ENCODE results near the gene POU6F1. TPM values are rescaled to one million over a fixed set of nuclear protein-coding genes. Genes with fewer than 3 reads are reported as not detected.
"Not testable (repeated sequence)": the region's sequence is repeated elsewhere in the genome, so short reads cannot be mapped to it uniquely, and the experiment has no call there.

POU6F1 gene
- total and polyA plus RNA-seq, 2 of the 8 experiments (the other 6 are each of a cell fraction or from before 2014, with no cell fraction given), result 5.6 to 8.7 TPM

GRCh38 chr12:51227962-51228361, 10.1 kb upstream of the POU6F1 start (continued):
- TF ChIP-seq FOSL1 (IDR thresholded peaks at IDR 0.05; ENCODE audit: insufficient read depth, low read depth, low read length) (no peak), EZH2 (IDR thresholded peaks at IDR 0.05; ENCODE audit: low read depth, low read length, severe bottlenecking) (no peak), GABPA (IDR thresholded peaks at IDR 0.05; ENCODE audit: borderline replicate concordance, insufficient read depth, low read length) (no peak), RXRA (IDR thresholded peaks at IDR 0.05; ENCODE audit: insufficient read depth, low read depth, low read length) (no peak), SAP30 (IDR thresholded peaks at IDR 0.05; ENCODE audit: insufficient read depth, insufficient replicate concordance, low read length) (no peak), PHF8 (conservative IDR thresholded peaks at IDR 0.05; ENCODE audit: low read depth, low read length) (no peak)

GRCh38 chr12:51227112-51227511, 9.2 kb upstream of the POU6F1 start:
- not testable (repeated sequence) for H4K5ac ChIP-seq (ENCODE audit: insufficient read length, low read depth, low read length); H3K4me2 ChIP-seq (ENCODE audit: insufficient read depth in 1 of 2, low read depth in 2 of 2, low read length in 2 of 2); H2BK5ac ChIP-seq (ENCODE audit: low read depth, low read length); FAIRE-seq; H3K18ac ChIP-seq (ENCODE audit: extremely low read depth, low read length); H2AFZ ChIP-seq (ENCODE audit: low read length); H2BK120ac ChIP-seq (replicated peaks; ENCODE audit: low read depth, low read length); H2BK15ac ChIP-seq (ENCODE audit: low read length); H3K9ac ChIP-seq (replicated peaks in 1 of 4; ENCODE audit: extremely low read depth in 1 of 4, low read depth in 3 of 4, low read length in 3 of 4); H2BK12ac ChIP-seq (ENCODE audit: low read depth, low read length); H3K4me3 ChIP-seq (ENCODE audit: extremely low read depth in 1 of 4, insufficient read depth in 2 of 4, low read depth in 3 of 4, low read length in 4 of 4); H2BK20ac ChIP-seq (ENCODE audit: low read length); H3K36me3 ChIP-seq (ENCODE audit: control insufficient read depth in 2 of 4, insufficient read depth in 4 of 4, low read length in 3 of 4); H3K9me3 ChIP-seq (ENCODE audit: insufficient read depth in 2 of 2, low read depth in 1 of 2, low read length in 1 of 2); H3K79me2 ChIP-seq (ENCODE audit: control insufficient read depth in 1 of 2, insufficient read depth in 2 of 2, low read length in 2 of 2); DNase-seq (ENCODE audit: low read depth in 1 of 2, low spot score in 2 of 2); H3K23ac ChIP-seq (ENCODE audit: insufficient read length); H3K23me2 ChIP-seq (ENCODE audit: low read depth, low read length); H3K27ac ChIP-seq (ENCODE audit: low read depth, low read length); H3K4ac ChIP-seq (replicated peaks; ENCODE audit: insufficient read length, low read depth, low read length); H4K91ac ChIP-seq (replicated peaks; ENCODE audit: insufficient read length, low read length); H3K14ac ChIP-seq (ENCODE audit: insufficient read length); H4K8ac ChIP-seq (ENCODE audit: extremely low read depth, insufficient read depth, low read length); H3K56ac ChIP-seq (replicated peaks; ENCODE audit: insufficient read length, low read depth, low read length); H3K79me1 ChIP-seq (ENCODE audit: low read depth, low read length); H3K27me3 ChIP-seq (replicated peaks in 1 of 4; ENCODE audit: control insufficient read depth in 3 of 4, extremely low read depth in 1 of 4, insufficient read depth in 3 of 4, low read length in 3 of 4); H2AK5ac ChIP-seq (ENCODE audit: low read depth, low read length); H3K4me1 ChIP-seq (replicated peaks in 1 of 4; ENCODE audit: control insufficient read depth in 3 of 4, insufficient read depth in 4 of 4, low read length in 3 of 4); H4K20me1 ChIP-seq (replicated peaks in 1 of 2; ENCODE audit: control insufficient read depth in 1 of 2, insufficient read depth in 2 of 2, low read length in 2 of 2)
- ChIA-PET CTCF (ENCODE audit: partially characterized antibody) (interaction anchor here (1.0 to 2.3 kb wide), 2 partner anchors 27 to 114 kb away, joined by 3 to 7 read pairs; no protein-coding TSS in a partner anchor), POLR2A (ENCODE audit: partially characterized antibody) (interaction anchor here (0.6 to 1.4 kb wide), 2 partner anchors 9 to 114 kb away, joined by 3 read pairs; partner anchors contain the start of gene POU6F1)
- WGBS, 2 experiments (ENCODE audit: extremely low coverage in 1 of 2, insufficient coverage in 1 of 2, insufficient read length in 1 of 2, insufficient replicate concordance in 2 of 2, low coverage in 1 of 2, low lambda C conversion rate in 2 of 2, missing lambda C conversion rate in 1 of 2), result 93% methylated on average over 3 of the region's 5 CpGs; no CpG with 5 or more reads in 1 of the 2 experiments

Measured in H1 (cell line).